GM19023 (cell line): Measurements from ENCODE around the gene CLCN6.
"Not testable (repeated sequence)": the region's sequence is repeated elsewhere in the genome, so short reads cannot be mapped to it uniquely, and the experiment has no call there.

Experiments
- ATAC-seq: cut with Tn5 transposase; IDR thresholded peaks from one replicate; pipeline ENCODE4 v1.9.1; 2021; ENCODE audit warnings: mild to moderate bottlenecking, moderate library complexity; ENCODE audit not compliant: unreplicated experiment

The CLCN6 gene

GRCh38 chr1:11793819-11794218 lies 12.2 kb upstream of the CLCN6 start:
- no peak for ATAC-seq

- no peak for ATAC-seq
Observed at GRCh38 chr1:11794446-11795237, 11.3 kb upstream of the CLCN6 start.

GRCh38 chr1:11795238-11795890 lies 10.6 kb upstream of the CLCN6 start:
- ATAC-seq = no peak

GRCh38 chr1:11796036-11796828 lies 9.8 kb upstream of the CLCN6 start:
- ATAC-seq = no peak

DNA sequence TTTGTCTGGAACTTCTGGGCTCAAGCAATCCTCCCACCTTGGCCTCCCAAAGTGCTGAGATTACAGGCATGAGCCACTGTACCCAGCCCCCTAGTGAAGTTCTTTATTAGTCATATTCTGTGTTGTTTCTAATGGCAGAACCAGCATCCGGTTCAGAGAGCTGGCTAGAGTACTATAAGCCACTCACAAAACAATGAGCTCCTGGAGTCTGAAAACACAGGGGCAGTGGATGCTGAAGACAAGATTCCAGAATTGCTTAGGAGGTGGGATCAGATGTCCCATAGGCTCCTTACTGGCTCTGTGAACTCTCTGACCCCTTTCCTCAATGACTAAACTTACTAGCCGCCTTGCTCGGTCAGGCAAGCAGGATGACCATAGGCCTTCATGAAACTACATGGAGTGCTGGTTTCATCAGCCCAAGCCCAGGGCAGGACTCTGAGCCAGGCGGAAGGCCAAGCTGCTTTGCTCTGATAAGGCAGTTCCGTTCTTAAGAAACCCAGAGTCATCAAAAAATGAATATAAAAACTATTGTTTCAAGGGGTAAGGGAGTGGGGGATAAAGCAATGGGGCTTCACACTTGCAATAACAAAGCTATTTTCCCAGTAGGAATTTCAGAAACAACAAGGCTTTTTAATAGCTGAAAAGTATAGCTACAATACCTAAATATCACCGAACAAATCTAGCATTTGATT lies 8.3 kb upstream of the CLCN6 start:
- ATAC-seq = no peak

- no peak for ATAC-seq
Observed at GRCh38 chr1:11799099-11799498, 6.9 kb upstream of the CLCN6 start.

DNA sequence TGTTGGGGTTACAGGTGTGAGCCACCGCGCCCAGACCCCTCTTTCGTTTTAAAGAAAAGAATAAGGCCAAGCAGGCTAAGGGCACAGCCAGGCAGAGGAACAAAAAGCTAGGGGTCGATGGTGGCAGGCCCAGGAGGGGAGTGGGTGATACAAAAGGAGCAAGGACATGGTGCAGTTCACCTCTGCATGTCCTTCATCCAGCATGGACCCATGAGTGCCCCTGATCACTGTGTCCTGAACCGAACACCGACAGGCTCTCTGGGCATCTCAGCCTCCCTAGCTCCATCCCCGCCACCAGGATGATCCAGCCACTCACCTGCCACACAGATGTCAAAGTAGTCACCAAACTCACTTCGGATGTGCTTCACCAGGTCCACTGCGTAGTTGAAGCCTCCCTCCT lies 6.1 kb upstream of the CLCN6 start:
- ATAC-seq = no peak

GRCh38 chr1:11800391-11800755 lies 5.6 kb upstream of the CLCN6 start:
- ATAC-seq = no peak

- ATAC-seq = no peak
Observed at GRCh38 chr1:11800756-11801433, 5.1 kb upstream of the CLCN6 start.

- no peak for ATAC-seq
Observed at GRCh38 chr1:11802616-11802972, 3.4 kb upstream of the CLCN6 start.

GRCh38 chr1:11802973-11803885 lies 2.8 kb upstream of the CLCN6 start:
- peak; percentile 25 for ATAC-seq

DNA sequence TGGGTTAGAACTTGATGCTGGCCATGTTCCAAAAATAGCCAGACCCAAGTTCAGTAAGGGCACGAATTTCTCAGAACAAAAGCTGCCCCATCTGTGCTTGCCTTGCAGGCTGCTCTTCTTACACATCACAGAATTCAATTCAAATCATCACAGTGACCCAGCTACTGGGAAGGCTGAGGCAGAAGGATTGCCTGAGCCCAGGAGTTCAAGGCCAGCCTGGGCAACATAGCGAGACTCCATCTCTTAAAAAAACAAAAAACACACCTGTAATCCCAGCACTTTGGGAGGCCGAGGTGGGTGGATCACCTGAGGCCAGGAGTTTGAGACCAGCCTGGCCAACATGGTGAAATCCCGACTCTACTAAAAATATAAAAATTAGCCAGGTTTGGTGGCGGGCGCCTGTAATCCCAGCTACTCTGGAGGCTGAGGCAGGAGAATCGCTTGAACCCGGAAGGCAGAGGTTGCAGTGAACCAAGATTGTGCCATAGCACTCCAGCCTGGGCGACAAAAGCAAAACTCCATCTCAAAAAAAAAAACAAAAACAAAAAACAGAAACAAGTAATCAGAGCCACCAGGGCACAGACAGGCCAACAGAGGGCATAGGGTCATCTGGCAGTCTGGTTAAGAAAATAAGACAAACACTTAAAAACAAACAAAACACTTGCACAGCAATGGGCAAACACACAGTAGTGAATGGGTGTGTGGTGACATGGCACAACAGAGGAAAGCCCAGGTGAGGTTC lies 1.9 kb upstream of the CLCN6 start:
- ATAC-seq = not testable (repeated sequence)

DNA sequence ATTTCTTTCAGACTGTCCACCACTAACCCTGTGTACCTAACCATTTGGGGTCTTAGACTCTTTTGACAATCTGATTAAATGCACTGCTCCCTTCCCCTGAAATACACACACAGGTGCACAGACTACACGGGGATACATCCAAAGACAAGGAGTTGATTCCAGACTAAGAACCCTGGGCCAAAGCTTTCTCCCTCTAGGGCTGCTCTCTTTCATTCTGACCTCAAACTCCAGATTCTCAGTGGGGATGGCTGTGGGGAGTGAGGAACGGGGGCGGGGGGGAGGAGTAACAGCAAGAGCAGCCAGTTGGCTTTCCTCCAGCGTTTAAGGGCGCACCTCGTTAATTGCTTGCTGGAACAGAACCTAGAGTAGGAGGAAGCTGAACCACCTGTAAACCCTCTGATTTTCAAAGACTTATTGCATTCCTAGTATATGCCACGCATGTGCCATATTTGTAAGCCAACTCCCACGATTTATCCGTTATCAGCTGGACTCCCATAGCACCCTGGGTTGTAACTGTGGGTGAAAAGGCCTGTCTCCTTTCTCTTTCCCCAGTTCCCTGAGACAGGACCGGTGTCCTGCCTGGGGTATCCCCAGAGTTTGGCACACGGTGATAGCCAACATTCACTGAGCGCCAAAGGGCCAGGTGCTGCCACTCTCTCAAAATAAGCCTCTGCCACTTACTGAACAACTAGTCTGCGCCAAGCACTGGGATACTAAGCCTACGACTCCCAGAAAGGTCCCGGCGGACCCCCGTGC lies 1.1 kb upstream of the CLCN6 start:
- ATAC-seq = peak; percentile 1

DNA sequence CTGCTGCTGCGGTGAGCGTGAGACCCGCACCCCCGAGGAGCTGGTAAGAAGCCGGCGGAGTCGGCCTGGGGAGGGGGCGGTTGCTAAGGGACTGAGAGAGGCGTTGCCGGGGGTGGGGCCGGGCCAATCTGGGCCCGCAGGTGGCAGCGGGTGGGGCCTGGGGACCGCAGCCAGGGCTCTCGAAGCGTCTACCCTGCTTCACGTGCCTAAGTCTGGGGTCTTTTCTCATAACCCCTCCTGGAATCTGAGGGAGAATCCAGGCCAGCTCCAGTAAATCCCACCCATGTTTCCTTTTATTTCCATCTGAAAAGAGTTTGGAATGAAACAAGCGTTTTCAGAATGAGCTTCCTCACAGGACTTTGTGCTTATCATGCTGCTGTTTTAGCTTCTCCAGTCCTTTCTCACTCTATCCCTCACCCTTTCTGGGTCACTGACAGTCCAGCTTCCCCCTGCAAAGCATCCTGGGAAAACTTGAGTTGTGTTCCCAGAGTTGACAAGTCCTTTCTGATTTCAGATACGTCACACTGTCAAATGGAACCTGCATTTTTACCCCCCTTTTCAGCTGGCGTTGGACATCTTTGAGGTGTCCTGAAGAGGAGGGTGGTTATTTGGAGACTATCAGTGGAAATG lies 431 bp downstream of the CLCN6 start:
- ATAC-seq = peak; percentile 45

- no peak for ATAC-seq
Observed at GRCh38 chr1:11807133-11807532, 1.1 kb downstream of the CLCN6 start.

DNA sequence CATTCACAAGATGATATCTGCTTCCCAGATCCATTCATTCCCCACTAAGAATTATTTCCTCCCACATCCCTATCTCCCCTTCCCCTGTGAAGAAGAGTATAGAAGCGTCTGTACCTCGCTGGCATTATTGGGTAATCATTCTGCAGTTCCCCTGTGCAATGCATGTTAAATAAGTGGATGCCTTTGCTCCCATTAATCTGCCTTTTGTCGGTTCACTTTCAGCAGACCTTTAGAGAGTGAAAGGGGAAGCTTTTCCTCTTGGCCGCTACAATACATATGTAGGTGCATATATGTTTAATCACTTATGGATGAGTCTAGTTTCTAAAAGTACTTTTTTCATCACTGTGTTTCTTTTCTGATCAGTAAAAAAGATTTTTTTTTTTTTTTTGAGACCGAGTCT lies 7.0 kb downstream of the CLCN6 start:
- no peak for ATAC-seq

- no peak for ATAC-seq
Observed at GRCh38 chr1:11817192-11817591, 11.2 kb downstream of the CLCN6 start.

DNA sequence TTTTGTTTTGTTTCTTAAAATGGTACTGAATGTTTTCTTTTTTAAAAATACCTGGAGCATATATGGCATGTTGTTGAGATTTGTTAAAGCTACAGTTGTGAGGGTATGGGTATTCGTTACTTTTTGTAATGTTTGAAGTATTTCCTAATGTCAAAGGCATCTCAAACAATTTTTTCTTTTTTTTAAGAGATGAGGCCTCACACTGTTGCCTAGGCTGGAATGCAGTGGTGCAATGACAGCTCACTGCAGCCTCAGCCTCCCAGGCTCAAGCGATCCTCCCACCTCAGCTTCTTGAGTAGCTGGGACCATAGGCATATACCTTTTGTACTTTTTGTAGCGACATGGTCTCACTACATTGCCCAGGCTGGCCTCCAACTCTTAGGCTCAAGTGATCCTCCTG lies 16.1 kb downstream of the CLCN6 start:
- ATAC-seq = no peak
